Activated CD8-positive, alpha-beta memory T cell treated with anti-CD3 and anti-CD28 coated beads, Interleukin-2, amount 50 U/mL, for 24 hours (primary cell): ENCODE measurements around the gene PIK3R4.

Experiments used
- DNase-seq: peaks from one replicate; pipeline ENCODE4 v3.0.0-alpha.2; 2020; ENCODE audit errors: extremely low read depth

The PIK3R4 gene

GRCh38 chr3:130746246-130747039 lies at the start of gene PIK3R4:
PIK3R4 (minus strand) TSS chr3:130746829; CDS start chr3:130745218, 1,611 bp downstream.
- peak; percentile 90 for DNase-seq

GRCh38 chr3:130795396-130795795 lies 48.8 kb upstream of the PIK3R4 start:
- DNase-seq, result no peak

- DNase-seq, result no peak
These were observed 45.6 kb upstream of the PIK3R4 start for GRCh38 chr3:130792246-130792645.

- no peak for DNase-seq
These were observed 43.2 kb upstream of the PIK3R4 start for GRCh38 chr3:130789782-130790322.

GRCh38 chr3:130787422-130788068 lies 40.9 kb upstream of the PIK3R4 start:
- no peak for DNase-seq

- DNase-seq, result no peak
These were observed 39.7 kb upstream of the PIK3R4 start for GRCh38 chr3:130786306-130786705.

- DNase-seq, result no peak
These were observed 37.0 kb upstream of the PIK3R4 start for GRCh38 chr3:130783629-130784028.

GRCh38 chr3:130779486-130779885 lies 32.9 kb upstream of the PIK3R4 start:
- no peak for DNase-seq

GRCh38 chr3:130779031-130779430 lies 32.4 kb upstream of the PIK3R4 start:
- DNase-seq, result no peak

GRCh38 chr3:130773366-130773765 lies 26.7 kb upstream of the PIK3R4 start:
- no peak for DNase-seq

- DNase-seq, result no peak
These were observed 25.5 kb upstream of the PIK3R4 start for GRCh38 chr3:130772129-130772528.

GRCh38 chr3:130770644-130771043 lies 24.0 kb upstream of the PIK3R4 start:
- no peak for DNase-seq

- DNase-seq, result no peak
These were observed 15.2 kb upstream of the PIK3R4 start for GRCh38 chr3:130761730-130762311.

GRCh38 chr3:130760922-130761321 lies 14.3 kb upstream of the PIK3R4 start:
- DNase-seq, result no peak

GRCh38 chr3:130759692-130760338 lies 13.2 kb upstream of the PIK3R4 start:
- peak; percentile 26 for DNase-seq

- DNase-seq, result no peak
These were observed 12.2 kb upstream of the PIK3R4 start for GRCh38 chr3:130758624-130759369.

GRCh38 chr3:130757611-130758150 lies 11.1 kb upstream of the PIK3R4 start:
- no peak for DNase-seq

GRCh38 chr3:130755666-130756065 lies 9.0 kb upstream of the PIK3R4 start:
- DNase-seq, result no peak

GRCh38 chr3:130748981-130749380 lies 2.4 kb upstream of the PIK3R4 start:
- no peak for DNase-seq

GRCh38 chr3:130748467-130748861 lies 1.8 kb upstream of the PIK3R4 start:
- DNase-seq, result no peak

GRCh38 chr3:130743354-130743753 lies 3.3 kb downstream of the PIK3R4 start:
- DNase-seq, result no peak
